GM21390 (cell line): ENCODE data around the gene CAV1.

Experiments used
- ATAC-seq: cut with Tn5 transposase; IDR thresholded peaks from one replicate; pipeline ENCODE4 v1.9.1; 2021; ENCODE audit not compliant: unreplicated experiment

CAV1 gene

DNA sequence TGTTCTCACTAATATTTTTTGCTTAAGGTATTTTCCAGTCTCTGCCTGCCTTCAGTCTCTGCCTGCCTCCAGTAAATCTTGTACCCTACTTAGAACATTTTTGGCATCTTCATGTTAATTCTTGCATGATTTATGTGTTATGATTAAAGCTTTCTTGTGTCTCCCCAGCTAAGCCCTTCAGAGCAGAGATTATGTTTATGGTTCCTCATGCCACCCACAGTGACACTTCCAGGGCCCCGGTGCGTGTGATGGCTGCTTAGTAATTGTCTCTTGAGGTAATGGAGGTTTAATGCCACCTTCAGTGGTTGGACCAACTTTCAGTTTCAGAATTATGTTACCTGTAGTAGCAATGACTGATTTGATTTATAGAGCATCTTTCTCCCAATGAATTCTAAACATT lies 76.6 kb downstream of the CAV1 start:
- ATAC-seq: no peak

DNA sequence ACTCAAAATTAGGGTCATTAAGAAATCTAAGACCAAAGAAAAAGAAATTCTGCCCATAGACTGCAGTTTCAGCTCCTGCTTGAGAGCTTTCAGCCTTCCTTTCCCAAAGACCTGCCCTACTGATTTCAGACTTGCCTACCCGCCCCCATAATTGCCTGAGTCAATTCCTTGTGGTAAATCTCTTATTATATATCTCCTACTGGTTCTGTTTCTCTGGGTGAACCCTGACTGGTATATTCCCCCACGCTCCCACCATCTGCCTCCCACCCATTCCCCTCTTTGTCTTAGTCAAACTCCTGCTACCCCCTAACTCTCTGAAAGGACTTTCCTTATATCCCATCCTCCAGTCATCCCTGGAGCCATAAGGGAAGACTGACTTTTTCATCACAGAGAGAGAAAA lies 82.5 kb downstream of the CAV1 start:
- no peak for ATAC-seq

DNA sequence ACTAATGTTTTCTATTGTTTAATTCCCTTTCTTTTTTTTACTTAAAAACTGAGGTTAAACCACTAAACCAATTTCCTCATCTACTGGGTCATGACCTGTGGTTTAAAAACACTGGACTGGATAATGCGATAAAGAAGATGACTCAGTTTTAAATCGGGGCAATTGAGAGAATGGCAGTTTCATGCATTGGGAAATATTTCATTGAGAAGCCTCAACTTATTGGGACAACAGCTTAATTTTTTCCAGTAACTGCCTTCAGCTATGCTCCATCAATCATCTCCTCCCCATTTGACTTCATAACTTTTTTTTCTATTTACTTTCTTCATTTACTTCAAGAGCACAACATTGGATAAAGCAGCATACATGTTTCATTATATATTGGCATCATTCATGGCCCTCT lies 85.4 kb downstream of the CAV1 start:
- ATAC-seq: no peak

DNA sequence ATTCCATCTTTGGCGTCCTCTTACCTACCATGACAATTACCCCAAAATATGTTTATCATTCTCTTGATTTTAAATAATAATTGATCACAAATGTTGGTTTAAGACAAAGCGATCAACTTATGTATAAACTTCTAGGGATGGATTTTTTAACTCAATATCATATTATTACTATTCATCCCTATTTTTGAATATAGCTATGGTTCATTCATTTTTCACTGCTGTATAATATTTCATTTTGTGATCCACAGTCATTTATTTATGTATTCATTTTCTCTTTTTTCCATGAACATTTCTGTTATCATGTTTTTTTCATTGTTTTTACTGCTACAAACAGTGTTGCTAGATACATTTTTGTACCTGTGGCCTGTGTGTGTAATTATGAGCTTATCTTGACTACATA lies 85.9 kb downstream of the CAV1 start:
- ATAC-seq: no peak
